ENCODE results near the gene PLPP1.

DNA sequence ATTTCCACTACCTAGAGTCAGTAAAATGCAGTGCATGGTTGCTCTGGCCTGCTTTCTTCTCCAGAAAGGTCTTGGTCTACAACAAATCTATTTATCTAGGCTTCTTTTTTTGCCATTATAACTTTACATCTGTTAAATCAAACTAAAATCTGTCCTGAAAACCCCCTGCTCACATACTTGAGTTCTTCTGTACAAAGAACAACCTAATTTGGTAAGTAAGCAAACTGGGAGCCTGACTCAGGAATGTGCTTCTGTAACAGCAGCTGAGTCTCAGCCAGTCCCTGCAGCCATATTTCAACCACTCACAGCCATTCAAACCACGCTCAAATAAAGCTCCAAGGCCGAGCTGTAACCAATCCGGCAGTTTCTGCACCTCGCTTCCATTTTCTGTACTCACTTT, 95.8 kb downstream of the PLPP1 start:
- TF ChIP-seq YY1 (IDR thresholded peaks at IDR 0.05; ENCODE audit: extremely low read depth, insufficient replicate concordance, low read depth, low read length) (no peak), POLR2A (IDR thresholded peaks at IDR 0.05; ENCODE audit: borderline replicate concordance, extremely low read depth, insufficient read depth, insufficient read length) (no peak), CBX3 (IDR thresholded peaks at IDR 0.05; ENCODE audit: low read depth) (no peak), EZH2 (IDR thresholded peaks at IDR 0.05) (no peak), CEBPB (IDR thresholded peaks at IDR 0.05; ENCODE audit: low read depth) (no peak), SRF (IDR thresholded peaks at IDR 0.05; ENCODE audit: low read depth) (no peak), RAD21 (IDR thresholded peaks at IDR 0.05; ENCODE audit: low read depth) (no peak)
- TF ChIP-seq, protein P1, sequence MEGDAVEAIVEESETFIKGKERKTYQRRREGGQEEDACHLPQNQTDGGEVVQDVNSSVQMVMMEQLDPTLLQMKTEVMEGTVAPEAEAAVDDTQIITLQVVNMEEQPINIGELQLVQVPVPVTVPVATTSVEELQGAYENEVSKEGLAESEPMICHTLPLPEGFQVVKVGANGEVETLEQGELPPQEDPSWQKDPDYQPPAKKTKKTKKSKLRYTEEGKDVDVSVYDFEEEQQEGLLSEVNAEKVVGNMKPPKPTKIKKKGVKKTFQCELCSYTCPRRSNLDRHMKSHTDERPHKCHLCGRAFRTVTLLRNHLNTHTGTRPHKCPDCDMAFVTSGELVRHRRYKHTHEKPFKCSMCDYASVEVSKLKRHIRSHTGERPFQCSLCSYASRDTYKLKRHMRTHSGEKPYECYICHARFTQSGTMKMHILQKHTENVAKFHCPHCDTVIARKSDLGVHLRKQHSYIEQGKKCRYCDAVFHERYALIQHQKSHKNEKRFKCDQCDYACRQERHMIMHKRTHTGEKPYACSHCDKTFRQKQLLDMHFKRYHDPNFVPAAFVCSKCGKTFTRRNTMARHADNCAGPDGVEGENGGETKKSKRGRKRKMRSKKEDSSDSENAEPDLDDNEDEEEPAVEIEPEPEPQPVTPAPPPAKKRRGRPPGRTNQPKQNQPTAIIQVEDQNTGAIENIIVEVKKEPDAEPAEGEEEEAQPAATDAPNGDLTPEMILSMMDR (IDR thresholded peaks at IDR 0.05 in 2 of 3, conservative IDR thresholded peaks at IDR 0.05 in 1 of 3; ENCODE audit: borderline replicate concordance in 1 of 3, insufficient read depth in 1 of 3, low read depth in 2 of 3, low read length in 2 of 3) = no peak
- TF ChIP-seq, protein P2, sequence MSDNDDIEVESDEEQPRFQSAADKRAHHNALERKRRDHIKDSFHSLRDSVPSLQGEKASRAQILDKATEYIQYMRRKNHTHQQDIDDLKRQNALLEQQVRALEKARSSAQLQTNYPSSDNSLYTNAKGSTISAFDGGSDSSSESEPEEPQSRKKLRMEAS (IDR thresholded peaks at IDR 0.05) = no peak
- TF ChIP-seq, protein P3, sequence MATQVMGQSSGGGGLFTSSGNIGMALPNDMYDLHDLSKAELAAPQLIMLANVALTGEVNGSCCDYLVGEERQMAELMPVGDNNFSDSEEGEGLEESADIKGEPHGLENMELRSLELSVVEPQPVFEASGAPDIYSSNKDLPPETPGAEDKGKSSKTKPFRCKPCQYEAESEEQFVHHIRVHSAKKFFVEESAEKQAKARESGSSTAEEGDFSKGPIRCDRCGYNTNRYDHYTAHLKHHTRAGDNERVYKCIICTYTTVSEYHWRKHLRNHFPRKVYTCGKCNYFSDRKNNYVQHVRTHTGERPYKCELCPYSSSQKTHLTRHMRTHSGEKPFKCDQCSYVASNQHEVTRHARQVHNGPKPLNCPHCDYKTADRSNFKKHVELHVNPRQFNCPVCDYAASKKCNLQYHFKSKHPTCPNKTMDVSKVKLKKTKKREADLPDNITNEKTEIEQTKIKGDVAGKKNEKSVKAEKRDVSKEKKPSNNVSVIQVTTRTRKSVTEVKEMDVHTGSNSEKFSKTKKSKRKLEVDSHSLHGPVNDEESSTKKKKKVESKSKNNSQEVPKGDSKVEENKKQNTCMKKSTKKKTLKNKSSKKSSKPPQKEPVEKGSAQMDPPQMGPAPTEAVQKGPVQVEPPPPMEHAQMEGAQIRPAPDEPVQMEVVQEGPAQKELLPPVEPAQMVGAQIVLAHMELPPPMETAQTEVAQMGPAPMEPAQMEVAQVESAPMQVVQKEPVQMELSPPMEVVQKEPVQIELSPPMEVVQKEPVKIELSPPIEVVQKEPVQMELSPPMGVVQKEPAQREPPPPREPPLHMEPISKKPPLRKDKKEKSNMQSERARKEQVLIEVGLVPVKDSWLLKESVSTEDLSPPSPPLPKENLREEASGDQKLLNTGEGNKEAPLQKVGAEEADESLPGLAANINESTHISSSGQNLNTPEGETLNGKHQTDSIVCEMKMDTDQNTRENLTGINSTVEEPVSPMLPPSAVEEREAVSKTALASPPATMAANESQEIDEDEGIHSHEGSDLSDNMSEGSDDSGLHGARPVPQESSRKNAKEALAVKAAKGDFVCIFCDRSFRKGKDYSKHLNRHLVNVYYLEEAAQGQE (IDR thresholded peaks at IDR 0.05; ENCODE audit: low read depth) = no peak

Data from HCT116 (cell line).